T-helper 22 cell (primary cell): ENCODE measurements around the gene TERT.
"Not testable (repeated sequence)": the region's sequence is repeated elsewhere in the genome, so short reads cannot be mapped to it uniquely, and the experiment has no call there.

Source experiments
- DNase-seq: peaks from one replicate; pipeline ENCODE4 v3.0.0-alpha.2; 2020; ENCODE audit warnings: low read depth

The TERT gene

GRCh38 chr5:1294206-1294834 is 548 bp downstream of the TERT start:
- no peak for DNase-seq

- DNase-seq = no peak
Observed at GRCh38 chr5:1293416-1294205, 1.3 kb downstream of the TERT start.

DNA sequence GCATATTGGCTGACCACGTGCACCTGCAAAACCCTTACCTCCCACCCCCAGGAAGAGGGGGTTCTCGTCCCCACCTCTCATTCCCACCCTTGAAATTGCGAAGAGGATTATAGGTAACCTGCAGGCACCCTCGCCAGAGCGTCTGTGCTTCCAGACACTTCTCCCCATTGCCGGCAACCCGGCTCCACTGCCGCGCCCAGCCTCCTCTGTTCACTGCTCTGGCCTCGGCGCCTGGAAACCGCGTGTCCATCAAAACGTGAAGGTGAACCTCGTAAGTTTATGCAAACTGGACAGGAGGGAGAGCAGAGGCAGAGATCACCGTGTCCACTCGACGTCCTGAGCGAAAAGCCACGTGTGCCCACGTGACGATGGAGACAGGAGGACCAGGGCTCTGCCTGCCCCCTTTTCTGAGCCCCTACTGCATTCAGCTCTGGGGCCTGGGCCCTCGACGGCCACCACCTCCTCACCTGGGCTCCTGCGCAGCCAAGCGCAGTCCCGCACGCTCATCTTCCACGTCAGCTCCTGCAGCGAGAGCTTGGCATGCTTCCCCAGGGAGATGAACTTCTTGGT is 1.9 kb downstream of the TERT start:
- no peak for DNase-seq

GRCh38 chr5:1292139-1292538 is 2.7 kb downstream of the TERT start:
- no peak for DNase-seq

GRCh38 chr5:1291611-1292080 is 3.2 kb downstream of the TERT start:
- DNase-seq = no peak

DNA sequence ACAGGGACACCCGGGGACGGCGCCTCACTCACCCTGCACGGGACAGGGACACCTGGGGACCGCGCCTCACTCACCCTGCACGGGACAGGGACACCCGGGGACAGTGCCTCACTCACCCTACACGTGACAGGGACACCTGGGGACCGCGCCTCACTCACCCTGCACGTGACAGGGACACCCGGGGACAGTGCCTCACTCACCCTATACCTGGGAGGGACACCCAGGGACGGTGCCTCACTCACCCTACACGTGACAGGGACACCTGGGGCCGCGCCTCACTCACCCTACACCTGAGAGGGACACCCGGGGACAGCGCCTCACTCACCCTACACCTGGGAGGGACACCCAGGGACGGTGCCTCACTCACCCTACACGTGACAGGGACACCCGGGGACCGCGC is 3.9 kb downstream of the TERT start:
- DNase-seq = not testable (repeated sequence)

- DNase-seq = not testable (repeated sequence)
Observed at GRCh38 chr5:1289559-1289958, 5.3 kb downstream of the TERT start.

DNA sequence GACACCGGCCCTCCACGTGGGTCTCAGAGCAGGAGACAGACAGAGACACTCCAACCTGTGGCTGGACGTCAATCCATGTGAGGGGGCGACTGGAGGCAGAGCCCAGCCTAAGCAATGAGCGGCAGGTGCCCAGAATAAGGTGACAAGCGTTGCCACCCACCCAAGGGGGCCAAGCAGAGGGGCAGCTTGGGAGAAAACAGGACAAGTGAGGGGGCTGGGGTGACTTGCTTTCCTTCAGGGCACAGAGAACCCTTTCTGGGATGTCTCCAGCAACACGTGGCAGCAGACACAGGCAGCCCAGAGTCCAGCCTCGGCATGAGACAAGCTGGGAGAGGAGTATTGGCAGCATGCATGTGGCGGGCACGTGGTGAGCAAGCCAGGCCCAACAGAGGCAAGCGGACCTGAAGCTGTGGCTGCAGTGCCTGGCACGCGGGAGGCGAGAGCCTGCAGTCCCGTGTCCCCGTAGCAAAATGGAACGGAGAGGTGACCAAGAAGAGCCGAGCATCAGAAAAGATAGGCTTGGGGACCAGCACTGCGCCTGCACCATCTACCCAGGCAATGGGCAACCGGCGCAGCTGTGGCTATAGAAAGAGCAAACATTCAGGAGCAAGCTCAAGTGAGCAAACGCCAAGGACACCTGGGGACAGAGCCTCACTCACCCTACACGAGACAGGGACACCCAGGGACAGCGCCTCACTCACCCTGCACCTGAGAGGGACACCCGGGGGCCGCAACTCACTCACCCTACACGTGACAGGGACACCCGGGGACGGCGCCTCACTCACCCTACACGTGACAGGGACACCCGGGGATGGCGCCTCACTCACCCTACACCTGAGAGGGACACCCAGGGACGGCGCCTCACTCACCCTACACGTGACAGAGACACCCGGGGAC is 6.2 kb downstream of the TERT start:
- no peak for DNase-seq

DNA sequence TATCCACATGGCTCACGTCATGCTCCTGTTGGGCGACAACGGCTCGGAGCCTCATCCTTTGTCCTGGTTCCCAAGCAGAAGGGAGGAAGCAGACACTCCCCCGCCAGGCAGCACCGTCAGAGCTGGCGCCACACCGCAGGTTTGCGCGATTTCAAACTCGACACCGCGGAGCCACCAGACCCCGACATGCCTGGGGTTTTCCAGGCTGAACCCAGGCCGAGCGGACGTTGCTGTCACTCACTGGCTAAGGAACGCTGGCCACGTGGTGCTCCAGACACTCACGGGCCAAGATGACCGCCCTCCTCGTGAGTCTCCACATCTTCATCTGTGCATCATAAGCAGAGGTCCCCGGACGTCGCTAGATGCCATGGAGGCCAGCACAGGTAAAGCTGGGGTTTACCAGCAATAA is 9.0 kb downstream of the TERT start:
- DNase-seq = no peak

DNA sequence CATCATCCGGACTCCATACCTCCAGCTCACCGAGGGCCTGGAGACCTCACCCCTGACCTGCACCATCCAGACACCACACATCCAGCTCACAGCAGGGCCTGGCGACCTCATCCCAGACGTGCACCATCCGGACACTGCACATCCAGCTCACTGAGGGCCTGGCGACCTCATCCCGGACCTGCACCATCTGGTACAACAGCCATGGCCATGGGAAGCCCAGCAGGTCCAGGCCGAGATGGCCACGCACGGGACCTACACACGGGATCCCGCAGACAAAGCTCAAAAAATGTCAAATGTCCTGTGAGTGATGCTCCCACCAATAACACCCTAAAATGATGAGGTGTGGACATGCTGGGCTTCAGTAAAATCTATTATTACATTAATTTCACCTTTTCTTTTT is 9.7 kb downstream of the TERT start:
- DNase-seq = no peak

GRCh38 chr5:1284336-1284970 is 10.4 kb downstream of the TERT start:
- not testable (repeated sequence) for DNase-seq

- not testable (repeated sequence) for DNase-seq
Observed at GRCh38 chr5:1283729-1284041, 11.2 kb downstream of the TERT start.

DNA sequence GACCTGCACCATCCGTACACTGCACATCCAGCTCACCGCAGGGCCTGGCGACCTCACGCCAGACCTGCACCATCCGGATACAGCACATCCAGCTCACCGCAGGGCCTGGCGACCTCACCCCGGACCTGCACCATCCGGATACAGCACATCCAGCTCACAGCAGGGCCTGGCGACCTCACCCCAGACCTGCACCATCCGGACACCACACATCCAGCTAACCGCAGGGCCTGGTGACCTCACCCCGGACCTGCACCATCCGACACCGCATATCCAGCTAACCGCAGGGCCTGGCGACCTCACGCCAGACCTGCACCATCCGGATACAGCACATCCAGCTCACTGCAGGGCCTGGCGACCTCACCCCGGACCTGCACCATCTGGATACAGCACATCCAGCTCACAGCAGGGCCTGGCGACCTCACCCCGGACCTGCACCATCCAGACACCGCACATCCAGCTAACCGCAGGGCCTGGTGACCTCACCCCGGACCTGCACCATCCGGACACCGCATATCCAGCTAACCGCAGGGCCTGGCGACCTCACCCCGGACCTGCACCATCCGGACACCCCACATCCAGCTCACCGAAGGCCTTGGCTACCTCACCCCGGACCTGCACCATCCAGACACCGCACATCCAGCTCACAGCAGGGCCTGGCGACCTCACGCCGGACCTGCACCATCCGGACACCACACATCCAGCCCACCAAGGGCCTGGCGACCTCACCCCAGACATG is 11.7 kb downstream of the TERT start:
- DNase-seq = not testable (repeated sequence)

- DNase-seq = no peak
Observed at GRCh38 chr5:1282131-1282992, 12.5 kb downstream of the TERT start.

GRCh38 chr5:1281038-1281882 is 13.6 kb downstream of the TERT start:
- no peak for DNase-seq

DNA sequence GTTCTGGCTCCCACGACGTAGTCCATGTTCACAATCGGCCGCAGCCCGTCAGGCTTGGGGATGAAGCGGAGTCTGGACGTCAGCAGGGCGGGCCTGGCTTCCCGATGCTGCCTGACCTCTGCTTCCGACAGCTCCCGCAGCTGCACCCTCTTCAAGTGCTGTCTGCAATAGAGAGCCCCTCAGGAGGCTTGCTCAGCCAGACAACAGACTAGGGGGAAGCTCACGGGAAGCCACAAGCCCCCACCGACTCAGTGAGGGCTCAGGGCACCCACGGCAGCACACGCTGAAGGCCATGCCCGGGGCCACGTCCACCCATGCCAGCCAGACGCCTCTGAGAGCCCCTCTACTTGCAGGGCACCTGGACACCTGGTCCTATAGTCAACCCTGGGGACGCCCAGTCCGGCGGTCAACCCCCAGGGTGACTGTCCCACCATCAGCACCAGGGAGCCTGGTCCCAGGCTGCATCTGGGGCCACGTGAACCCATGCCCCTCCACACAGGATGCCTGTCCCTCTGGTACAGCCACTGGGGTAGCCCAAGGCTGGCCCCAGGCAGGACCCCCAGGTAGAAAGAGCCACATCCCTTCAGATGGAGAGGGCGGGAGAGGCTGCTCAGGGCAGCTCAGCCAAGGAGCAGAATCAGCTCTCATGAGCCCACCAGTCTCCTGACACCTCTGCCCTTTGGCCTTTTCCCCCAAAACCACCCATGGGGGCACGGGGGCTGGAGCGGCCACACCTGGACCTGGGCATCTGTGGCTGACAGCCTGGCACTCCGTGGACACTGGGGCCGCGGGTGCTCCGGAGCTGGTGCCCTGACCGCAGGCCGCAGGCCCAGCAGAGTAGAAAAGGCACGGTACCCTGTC is 14.5 kb downstream of the TERT start:
- DNase-seq = no peak

- no peak for DNase-seq
Observed at GRCh38 chr5:1279443-1280151, 15.3 kb downstream of the TERT start.
